ENCODE data around the gene CAPG.
A peak's percentile ranks its signal among the peaks of the same experiment; 100 is the strongest.
"Not testable (repeated sequence)": the region's sequence is repeated elsewhere in the genome, so short reads cannot be mapped to it uniquely, and the experiment has no call there.

Gene CAPG

GRCh38 chr2:85409845-85410583, at the start of gene CAPG:
TSS of gene CAPG (minus strand) at chr2:85410366. CDS start at chr2:85402145, 8,221 bp downstream.
- DNase-seq, result peak; percentile 86

- no peak for DNase-seq
These were observed 49.6 kb upstream of the CAPG start for GRCh38 chr2:85459771-85460170.

GRCh38 chr2:85458601-85459563, 48.7 kb upstream of the CAPG start:
- DNase-seq, result no peak

- DNase-seq, result no peak
These were observed 47.7 kb upstream of the CAPG start for GRCh38 chr2:85457877-85458316.

GRCh38 chr2:85457043-85457442, 46.9 kb upstream of the CAPG start:
- DNase-seq, result no peak

GRCh38 chr2:85455552-85456090, 45.5 kb upstream of the CAPG start:
- DNase-seq, result no peak

GRCh38 chr2:85453571-85453970, 43.4 kb upstream of the CAPG start:
- DNase-seq, result no peak

GRCh38 chr2:85452237-85452636, 42.1 kb upstream of the CAPG start:
- DNase-seq, result no peak

- no peak for DNase-seq
These were observed 39.0 kb upstream of the CAPG start for GRCh38 chr2:85449214-85449588.

GRCh38 chr2:85448461-85449213, 38.5 kb upstream of the CAPG start:
- no peak for DNase-seq

GRCh38 chr2:85447222-85447585, 37.0 kb upstream of the CAPG start:
- no peak for DNase-seq

- DNase-seq, result no peak
These were observed 36.4 kb upstream of the CAPG start for GRCh38 chr2:85446296-85447221.

- DNase-seq, result no peak
These were observed 35.4 kb upstream of the CAPG start for GRCh38 chr2:85445316-85446295.

GRCh38 chr2:85444629-85445172, 34.5 kb upstream of the CAPG start:
- DNase-seq, result no peak

- no peak for DNase-seq
These were observed 31.7 kb upstream of the CAPG start for GRCh38 chr2:85441864-85442263.

GRCh38 chr2:85440729-85441128, 30.6 kb upstream of the CAPG start:
- DNase-seq, result no peak

GRCh38 chr2:85439986-85440385, 29.8 kb upstream of the CAPG start:
- no peak for DNase-seq

GRCh38 chr2:85439569-85439968, 29.4 kb upstream of the CAPG start:
- DNase-seq, result not testable (repeated sequence)

GRCh38 chr2:85439025-85439472, 28.9 kb upstream of the CAPG start:
- DNase-seq, result no peak

All from RPMI8226 (cell line).